SK-N-MC (cell line): ENCODE results near the gene ZNF91.
"Not testable (repeated sequence)": the region's sequence is repeated elsewhere in the genome, so short reads cannot be mapped to it uniquely, and the experiment has no call there.

ENCODE experiments used
- DNase-seq: peaks from one replicate; pipeline ENCODE4 v3.0.0-alpha.2; 2011; ENCODE audit warnings: low read depth, low spot score
- H3K27ac ChIP-seq: fragments of 200-600 bp; sonication (generic); 2 replicates; pipeline ENCODE4 v1.5.1; 2016; ENCODE audit warnings: mixed run types
- H3K36me3 ChIP-seq: fragments of 200-600 bp; sonication (generic); 2 replicates; pipeline ENCODE4 v1.6.1; 2017; ENCODE audit warnings: antibody characterized with exemption, low read length, mixed read lengths; ENCODE audit not compliant: insufficient read depth
- H3K4me3 ChIP-seq: fragments of 200-600 bp; sonication (generic); 2 replicates; pipeline ENCODE4 v1.5.1; 2016
- H3K9ac ChIP-seq: fragments of 200-600 bp; sonication (generic); 2 replicates; pipeline ENCODE4 v1.8.0; 2017; ENCODE audit warnings: mixed run types, mixed read lengths; ENCODE audit not compliant: insufficient read length
- H3K9me3 ChIP-seq: fragments of 200-600 bp; sonication (generic); 2 replicates; pipeline ENCODE4 v1.6.1; 2017; ENCODE audit warnings: low read depth, mild to moderate bottlenecking, antibody characterized with exemption, low read length, moderate library complexity, mixed read lengths
- EZH2 ChIP-seq: fragments of 200-600 bp; sonication (generic); IDR thresholded peaks from one replicate; pipeline ENCODE4 v1.6.1; 2017; ENCODE audit warnings: antibody characterized with exemption
- FOXP2 ChIP-seq: optimal IDR thresholded peaks from 2 replicates; pipeline ENCODE3; 2011; ENCODE audit warnings: mild to moderate bottlenecking, moderate library complexity; ENCODE audit not compliant: insufficient read depth; ENCODE audit errors: extremely low read length, control extremely low read depth
- POLR2AphosphoS5 ChIP-seq: IDR thresholded peaks from 2 replicates; pipeline ENCODE4 v1.6.1; 2012; ENCODE audit warnings: mild to moderate bottlenecking, low read depth, low read length, borderline replicate concordance

The ZNF91 gene

GRCh38 chr19:23395041-23395721, at the start of gene ZNF91:
Gene ZNF91, minus strand, starts transcription at chr19:23395471. Its CDS starts 117 bp downstream, at chr19:23395354.
- Histone ChIP-seq H3K36me3 (no peaks in the 10 kb centered on the region), H3K9me3 (no peaks in the 10 kb centered on the region), H3K27ac (no peak within 1 kb of the TSS), H3K4me3 (peak within 1 kb of the TSS; percentile 66), H3K9ac (peak within 1 kb of the TSS; percentile 57)
- DNase-seq, result no peak
- TF ChIP-seq POLR2AphosphoS5 (no peak), FOXP2 (no peak), EZH2 (no peak)

DNA sequence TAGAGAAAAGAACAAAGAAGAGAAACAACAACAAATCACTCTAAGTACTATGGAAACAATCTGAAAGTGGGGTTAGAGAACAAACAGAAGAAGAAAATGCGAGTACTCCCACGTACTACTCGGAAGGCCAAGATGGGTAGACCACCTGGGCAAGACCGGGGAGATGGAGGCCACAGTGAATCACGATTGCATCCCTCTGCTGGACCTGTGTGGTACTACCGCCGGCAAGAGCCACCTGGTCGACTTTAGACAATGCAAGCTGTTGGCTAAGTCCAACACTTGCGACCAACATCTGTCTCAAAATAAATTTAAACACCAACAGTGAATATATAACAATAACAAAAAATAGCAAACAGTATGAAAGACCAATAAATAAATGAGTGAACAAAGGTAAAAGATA, 45.5 kb upstream of the ZNF91 start:
- H3K27ac ChIP-seq, result no peak overlapping the region
- H3K9ac ChIP-seq, result no peak overlapping the region
- no peak for DNase-seq
- no peak overlapping the region for H3K4me3 ChIP-seq
- TF ChIP-seq EZH2 (no peak), FOXP2 (no peak), POLR2AphosphoS5 (no peak)
- H3K9me3 ChIP-seq, result no peaks in the 10 kb centered on the region
- H3K36me3 ChIP-seq, result no peaks in the 10 kb centered on the region

GRCh38 chr19:23440207-23440606, 44.9 kb upstream of the ZNF91 start:
- DNase-seq, result no peak
- Histone ChIP-seq H3K9ac (no peak overlapping the region), H3K4me3 (no peak overlapping the region), H3K36me3 (no peaks in the 10 kb centered on the region), H3K27ac (no peak overlapping the region), H3K9me3 (no peaks in the 10 kb centered on the region)
- no peak for TF ChIP-seq EZH2
- TF ChIP-seq POLR2AphosphoS5, result no peak
- TF ChIP-seq FOXP2, result no peak

GRCh38 chr19:23439623-23440022, 44.4 kb upstream of the ZNF91 start:
- TF ChIP-seq FOXP2, result no peak
- no peak for DNase-seq

GRCh38 chr19:23437901-23438300, 42.6 kb upstream of the ZNF91 start:
- no peak overlapping the region for H3K9ac ChIP-seq
- no peak for TF ChIP-seq FOXP2
- no peak for TF ChIP-seq POLR2AphosphoS5
- no peak for TF ChIP-seq EZH2
- no peak for DNase-seq
- no peaks in the 10 kb centered on the region for H3K36me3 ChIP-seq
- no peak overlapping the region for H3K27ac ChIP-seq
- H3K9me3 ChIP-seq, result no peaks in the 10 kb centered on the region
- no peak overlapping the region for H3K4me3 ChIP-seq

More at GRCh38 chr19:23439623-23440022, 44.4 kb upstream of the ZNF91 start:
- Histone ChIP-seq H3K9me3 (no peaks in the 10 kb centered on the region), H3K4me3 (no peak overlapping the region), H3K27ac (no peak overlapping the region), H3K9ac (no peak overlapping the region), H3K36me3 (no peaks in the 10 kb centered on the region)

DNA sequence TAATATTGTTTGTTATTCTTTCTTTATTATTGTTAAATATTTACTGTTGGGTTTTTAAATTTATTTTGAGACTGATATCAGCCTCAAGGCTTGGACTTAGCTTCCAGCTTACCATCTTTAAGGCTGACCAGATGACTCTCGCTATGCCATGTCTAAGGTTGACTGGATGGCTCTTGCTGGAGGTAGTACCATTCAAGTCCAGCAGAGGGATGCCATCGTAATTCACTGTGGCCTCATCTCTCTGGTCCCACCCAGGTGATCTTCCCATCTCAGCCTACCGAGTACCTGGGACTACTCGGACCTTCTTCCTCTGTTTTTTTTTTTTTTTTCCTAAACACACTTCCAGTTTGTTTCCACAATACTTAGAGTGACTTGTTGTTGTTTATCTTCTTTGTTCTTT, 41.7 kb upstream of the ZNF91 start:
- no peaks in the 10 kb centered on the region for H3K36me3 ChIP-seq
- no peak overlapping the region for H3K9ac ChIP-seq
- no peaks in the 10 kb centered on the region for H3K9me3 ChIP-seq
- DNase-seq, result no peak
- no peak for TF ChIP-seq EZH2
- TF ChIP-seq POLR2AphosphoS5, result no peak
- no peak for TF ChIP-seq FOXP2
- no peak overlapping the region for H3K27ac ChIP-seq
- H3K4me3 ChIP-seq, result no peak overlapping the region

- no peaks in the 10 kb centered on the region for H3K9me3 ChIP-seq
Measured at GRCh38 chr19:23436318-23436717, 41.0 kb upstream of the ZNF91 start.

DNA sequence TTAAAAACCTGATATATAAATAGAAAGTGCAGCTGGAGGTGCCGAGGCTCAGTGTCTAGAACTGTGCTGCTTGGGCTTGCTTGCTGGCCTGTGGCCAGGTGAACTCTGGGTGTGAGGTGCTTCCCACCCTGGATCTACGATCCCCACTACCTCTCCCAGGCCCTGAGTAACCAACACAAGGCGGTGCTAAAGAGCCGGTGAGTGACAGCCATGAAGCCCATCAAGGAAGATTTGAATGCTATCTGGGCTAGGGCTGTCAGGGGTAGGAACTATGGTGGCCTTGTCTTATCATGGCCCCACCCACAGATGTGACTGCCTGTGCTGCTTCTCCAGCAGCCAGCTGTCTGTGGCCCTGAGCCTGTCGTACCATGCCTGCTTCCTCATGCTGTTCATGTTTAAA, 25.6 kb upstream of the ZNF91 start:
- no peak for TF ChIP-seq EZH2
- no peak for TF ChIP-seq POLR2AphosphoS5
- no peak for TF ChIP-seq FOXP2
- no peak for DNase-seq
- H3K4me3 ChIP-seq, result no peak overlapping the region

More at GRCh38 chr19:23436318-23436717, 41.0 kb upstream of the ZNF91 start:
- TF ChIP-seq POLR2AphosphoS5 (no peak), EZH2 (no peak), FOXP2 (no peak)
- DNase-seq, result no peak
- no peak overlapping the region for H3K27ac ChIP-seq
- H3K9ac ChIP-seq, result no peak overlapping the region
- no peak overlapping the region for H3K4me3 ChIP-seq
- no peaks in the 10 kb centered on the region for H3K36me3 ChIP-seq

DNA sequence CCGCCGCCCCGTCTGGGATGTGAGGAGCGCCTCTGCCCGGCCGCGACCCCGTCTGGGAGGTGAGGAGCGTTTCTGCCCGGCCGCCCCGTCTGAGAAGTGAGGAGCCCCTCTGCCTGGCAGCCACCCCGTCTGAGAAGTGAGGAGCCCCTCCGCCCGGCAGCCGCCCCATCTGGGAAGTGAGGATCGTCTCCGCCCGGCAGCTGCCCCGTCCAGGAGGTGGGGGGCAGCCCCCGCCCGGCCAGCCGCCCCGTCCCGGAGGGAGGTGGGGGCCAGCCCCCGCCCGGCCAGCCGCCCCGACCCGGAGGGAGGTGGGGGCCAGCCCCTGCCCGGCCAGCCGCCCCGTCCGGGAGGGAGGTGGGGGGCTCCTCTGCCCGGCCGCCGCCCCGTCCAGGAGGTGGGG, 24.0 kb upstream of the ZNF91 start:
- not testable (repeated sequence) for H3K36me3 ChIP-seq, DNase-seq, H3K9me3 ChIP-seq, H3K9ac ChIP-seq, H3K27ac ChIP-seq, H3K4me3 ChIP-seq

More for the DNA sequence above, 25.6 kb upstream of the ZNF91 start:
- Histone ChIP-seq H3K9me3 (no peaks in the 10 kb centered on the region), H3K27ac (no peak overlapping the region), H3K9ac (no peak overlapping the region), H3K36me3 (no peaks in the 10 kb centered on the region)
